Measurements from ENCODE around the gene PEAK1.

GRCh38 chr15:77069521-77070121 lies 350.3 kb downstream of the PEAK1 start:
- TF ChIP-seq CTCF (IDR thresholded peaks at IDR 0.05) (no peak), POLR2A (IDR thresholded peaks at IDR 0.05) (no peak)
